Esophagus (tissue), 2 donors: ENCODE measurements around the gene MITF. TPM values are rescaled to one million over a fixed set of nuclear protein-coding genes. Genes with fewer than 3 reads are reported as not detected.

Experiments used
- H3K27ac ChIP-seq, 2 donors: one replicate each; pipeline ENCODE4 v1.5.1; 2013; ENCODE audit warnings: low read depth in 2 of 2, mild to moderate bottlenecking in 2 of 2, inconsistent platforms in 1 of 2, low read length in 1 of 2, moderate library complexity in 1 of 2
- H3K27me3 ChIP-seq, 2 donors: one replicate each; pipeline ENCODE4 v1.6.1; 2013; ENCODE audit warnings: low read length in 2 of 2, control low read depth in 1 of 2, mild to moderate bottlenecking in 1 of 2; ENCODE audit not compliant: insufficient read depth in 2 of 2, control insufficient read depth in 1 of 2
- H3K36me3 ChIP-seq, 2 donors: one replicate each; pipeline ENCODE4 v1.6.1; 2013; ENCODE audit warnings: low read length in 1 of 2; ENCODE audit not compliant: control insufficient read depth in 2 of 2, insufficient read depth in 2 of 2
- H3K4me1 ChIP-seq, 2 donors: one replicate each; pipeline ENCODE4 v1.6.1; 2013; ENCODE audit warnings: low read length in 1 of 2; ENCODE audit not compliant: control insufficient read depth in 2 of 2, insufficient read depth in 2 of 2
- H3K4me3 ChIP-seq, 2 donors: one replicate each; pipeline ENCODE4 v1.5.1; 2013; ENCODE audit warnings: low read length in 2 of 2, mild to moderate bottlenecking in 2 of 2, low read depth in 1 of 2, moderate library complexity in 1 of 2
- H3K9me3 ChIP-seq, 2 donors: one replicate each; pipeline ENCODE4 v1.6.1; 2013; ENCODE audit warnings: mild to moderate bottlenecking in 2 of 2, low read depth in 1 of 2, low read length in 1 of 2, moderate library complexity in 1 of 2; ENCODE audit not compliant: control insufficient read depth in 2 of 2, insufficient read depth in 1 of 2
- WGBS, 2 donors: extraction: QIAGEN DNeasy Blood & Tissue Kit; methylation state at CpG; one replicate each; pipeline ENCODE4 v1.1.7; 2013; 5-methylcytosine and 5-hydroxymethylcytosine counted together
- polyA plus RNA-seq, 2 donors: library from polyadenylated mRNA; stranded (reverse); fragments of 200-250 nt; gene quantifications; one replicate each; pipeline ENCODE4 v1.2.3, GENCODE V29; 2013
- donor health status: healthy with polysubstance abuse.
- donor health status: Bipolar disorder and iron deficiency.

MITF gene
- polyA plus RNA-seq, 2 donors = 2.0 to 3.3 TPM

GRCh38 chr3:69938931-69939330, 199.7 kb downstream of the MITF start:
- H3K4me3 ChIP-seq = no peak overlapping the region
- H3K27ac ChIP-seq = no peak overlapping the region
- 90 to 92% methylated on average over 3 of the region's 3 CpGs for WGBS, 2 donors
- no peaks in the 10 kb centered on the region for H3K4me1 ChIP-seq
- no peaks in the 10 kb centered on the region for H3K36me3 ChIP-seq
- H3K9me3 ChIP-seq = no peaks in the 10 kb centered on the region
- H3K27me3 ChIP-seq = no peaks in the 10 kb centered on the region

- H3K9me3 ChIP-seq = no peaks in the 10 kb centered on the region
- H3K4me3 ChIP-seq = no peak overlapping the region
- no peak overlapping the region for H3K27ac ChIP-seq
- 84 to 89% methylated on average over 3 of the region's 3 CpGs for WGBS, 2 donors
- no peaks in the 10 kb centered on the region for H3K4me1 ChIP-seq
- H3K36me3 ChIP-seq = no peaks in the 10 kb centered on the region
- H3K27me3 ChIP-seq = no peaks in the 10 kb centered on the region
Observed at GRCh38 chr3:69941037-69941436, 201.8 kb downstream of the MITF start.

GRCh38 chr3:69941439-69942176, 202.3 kb downstream of the MITF start:
- H3K27ac ChIP-seq = no peak overlapping the region
- no peaks in the 10 kb centered on the region for H3K4me1 ChIP-seq
- no peaks in the 10 kb centered on the region for H3K27me3 ChIP-seq
- WGBS, 2 donors = 84 to 91% methylated on average over 3 of the region's 3 CpGs
- H3K4me3 ChIP-seq = no peak overlapping the region
- H3K36me3 ChIP-seq = no peaks in the 10 kb centered on the region
- H3K9me3 ChIP-seq = no peaks in the 10 kb centered on the region

GRCh38 chr3:69944931-69945493, 205.7 kb downstream of the MITF start:
- Histone ChIP-seq H3K36me3 (no peaks in the 10 kb centered on the region), H3K27me3 (no peaks in the 10 kb centered on the region), H3K27ac (no peak overlapping the region), H3K4me1 (no peaks in the 10 kb centered on the region), H3K4me3 (no peak overlapping the region), H3K9me3 (no peaks in the 10 kb centered on the region)
- 72 to 77% methylated on average over 3 of the region's 3 CpGs for WGBS, 2 donors

- Histone ChIP-seq H3K36me3 (no peaks in the 10 kb centered on the region), H3K27ac (no peak overlapping the region), H3K27me3 (no peaks in the 10 kb centered on the region), H3K4me1 (no peaks in the 10 kb centered on the region), H3K9me3 (no peaks in the 10 kb centered on the region), H3K4me3 (no peak overlapping the region)
- WGBS, 2 donors = 7 to 14% methylated on average over 4 of the region's 4 CpGs
Observed at GRCh38 chr3:69948246-69948862, 209.1 kb downstream of the MITF start.

GRCh38 chr3:69951616-69952015, 212.4 kb downstream of the MITF start:
- Histone ChIP-seq H3K36me3 (no peaks in the 10 kb centered on the region), H3K4me3 (no peak overlapping the region), H3K27ac (no peak overlapping the region), H3K4me1 (no peaks in the 10 kb centered on the region), H3K9me3 (no peaks in the 10 kb centered on the region), H3K27me3 (no peaks in the 10 kb centered on the region)
- 63 to 72% methylated on average over 3 of the region's 3 CpGs for WGBS, 2 donors

GRCh38 chr3:69959581-69959980, 220.3 kb downstream of the MITF start:
- Histone ChIP-seq H3K27ac (no peak overlapping the region), H3K36me3 (peaks cover 2 to 5% of the 10 kb centered on the region in 2 donors), H3K27me3 (no peaks in the 10 kb centered on the region), H3K4me3 (no peak overlapping the region), H3K4me1 (no peaks in the 10 kb centered on the region), H3K9me3 (no peaks in the 10 kb centered on the region)
- 74 to 87% methylated on average over 7 of the region's 7 CpGs for WGBS, 2 donors

- H3K4me1 ChIP-seq = no peaks in the 10 kb centered on the region
- 53 to 65% methylated on average over 5 of the region's 5 CpGs for WGBS, 2 donors
- H3K4me3 ChIP-seq = no peak overlapping the region
- no peaks in the 10 kb centered on the region for H3K9me3 ChIP-seq
- H3K36me3 ChIP-seq = peaks cover 7 to 8% of the 10 kb centered on the region in 2 donors
- H3K27me3 ChIP-seq = no peaks in the 10 kb centered on the region
- H3K27ac ChIP-seq = no peak overlapping the region
Observed at GRCh38 chr3:69961706-69962439, 222.6 kb downstream of the MITF start.

- H3K9me3 ChIP-seq = no peaks in the 10 kb centered on the region
- no peaks in the 10 kb centered on the region for H3K4me1 ChIP-seq
- H3K4me3 ChIP-seq = no peak overlapping the region
- no peaks in the 10 kb centered on the region for H3K27me3 ChIP-seq
- no peak overlapping the region for H3K27ac ChIP-seq
- 94 to 99% methylated on average over 3 of the region's 3 CpGs for WGBS, 2 donors
- peaks cover 7 to 8% of the 10 kb centered on the region in 2 donors for H3K36me3 ChIP-seq
Observed at GRCh38 chr3:69963643-69964042, 224.4 kb downstream of the MITF start.
